ENCODE results near the gene ENOX2.
"Not testable (repeated sequence)": the region's sequence is repeated elsewhere in the genome, so short reads cannot be mapped to it uniquely, and the experiment has no call there.

Gene ENOX2

GRCh38 chrX:130828641-130829040, 74.4 kb downstream of the ENOX2 start:
- no peak for TF ChIP-seq CTCF (IDR thresholded peaks at IDR 0.05; ENCODE audit: insufficient read depth, low read depth, low read length, missing control alignments)
- no peak overlapping the region for H3K4me3 ChIP-seq (ENCODE audit: low read depth, low read length)
- no peak for DNase-seq (ENCODE audit: low read depth)

GRCh38 chrX:130827648-130828047, 75.4 kb downstream of the ENOX2 start:
- H3K4me3 ChIP-seq (ENCODE audit: low read depth, low read length) = no peak overlapping the region
- TF ChIP-seq CTCF (IDR thresholded peaks at IDR 0.05; ENCODE audit: insufficient read depth, low read depth, low read length, missing control alignments) = no peak

GRCh38 chrX:130826249-130826648, 76.8 kb downstream of the ENOX2 start:
- H3K4me3 ChIP-seq (ENCODE audit: low read depth, low read length) = no peak overlapping the region
- no peak for DNase-seq (ENCODE audit: low read depth)
- no peak for TF ChIP-seq CTCF (IDR thresholded peaks at IDR 0.05; ENCODE audit: insufficient read depth, low read depth, low read length, missing control alignments)

More at GRCh38 chrX:130827648-130828047, 75.4 kb downstream of the ENOX2 start:
- no peak for DNase-seq (ENCODE audit: low read depth)

- no peak for DNase-seq (ENCODE audit: low read depth)
- TF ChIP-seq CTCF (IDR thresholded peaks at IDR 0.05; ENCODE audit: insufficient read depth, low read depth, low read length, missing control alignments) = no peak
- no peak overlapping the region for H3K4me3 ChIP-seq (ENCODE audit: low read depth, low read length)
Measured at GRCh38 chrX:130825525-130825924, 77.5 kb downstream of the ENOX2 start.

GRCh38 chrX:130819367-130819766, 83.6 kb downstream of the ENOX2 start:
- not testable (repeated sequence) for DNase-seq (ENCODE audit: low read depth); H3K4me3 ChIP-seq (ENCODE audit: low read depth, low read length)

GRCh38 chrX:130813932-130814331, 89.1 kb downstream of the ENOX2 start:
- not testable (repeated sequence) for DNase-seq (ENCODE audit: low read depth); H3K4me3 ChIP-seq (ENCODE audit: low read depth, low read length)

- no peak for TF ChIP-seq CTCF (IDR thresholded peaks at IDR 0.05; ENCODE audit: insufficient read depth, low read depth, low read length, missing control alignments)
- H3K4me3 ChIP-seq (ENCODE audit: low read depth, low read length) = no peak overlapping the region
- DNase-seq (ENCODE audit: low read depth) = no peak
Measured at GRCh38 chrX:130810561-130810960, 92.4 kb downstream of the ENOX2 start.

GRCh38 chrX:130805903-130806302, 97.1 kb downstream of the ENOX2 start:
- DNase-seq (ENCODE audit: low read depth) = no peak
- no peak overlapping the region for H3K4me3 ChIP-seq (ENCODE audit: low read depth, low read length)
- no peak for TF ChIP-seq CTCF (IDR thresholded peaks at IDR 0.05; ENCODE audit: insufficient read depth, low read depth, low read length, missing control alignments)
